HG02571 (cell line): ENCODE measurements around the gene STAT5A.

Experiments
- ATAC-seq: cut with Tn5 transposase; IDR thresholded peaks from one replicate; pipeline ENCODE4 v1.9.1; 2021; ENCODE audit warnings: mild to moderate bottlenecking, moderate library complexity; ENCODE audit not compliant: unreplicated experiment

Gene STAT5A

GRCh38 chr17:42266918-42267766 lies 21.2 kb upstream of the STAT5A start:
- no peak for ATAC-seq

- no peak for ATAC-seq
Observed at GRCh38 chr17:42268236-42268635, 20.1 kb upstream of the STAT5A start.

- no peak for ATAC-seq
Observed at GRCh38 chr17:42270170-42270535, 18.1 kb upstream of the STAT5A start.

GRCh38 chr17:42270596-42270995 lies 17.7 kb upstream of the STAT5A start:
- no peak for ATAC-seq

GRCh38 chr17:42271006-42271778 lies 17.1 kb upstream of the STAT5A start:
- ATAC-seq = no peak

- ATAC-seq = no peak
Observed at GRCh38 chr17:42271779-42272035, 16.6 kb upstream of the STAT5A start.

GRCh38 chr17:42272162-42272907 lies 16.0 kb upstream of the STAT5A start:
- ATAC-seq = no peak

- no peak for ATAC-seq
Observed at GRCh38 chr17:42273474-42274252, 14.6 kb upstream of the STAT5A start.

GRCh38 chr17:42274253-42274542 lies 14.1 kb upstream of the STAT5A start:
- ATAC-seq = no peak

GRCh38 chr17:42274812-42275526 lies 13.3 kb upstream of the STAT5A start:
- no peak for ATAC-seq

GRCh38 chr17:42275527-42276358 lies 12.6 kb upstream of the STAT5A start:
- no peak for ATAC-seq

- ATAC-seq = no peak
Observed at GRCh38 chr17:42276359-42276608, 12.0 kb upstream of the STAT5A start, which contains the start of gene STAT5B. STAT5B (minus strand) TSS chr17:42276391; CDS start chr17:42232127, 44,264 bp downstream.

GRCh38 chr17:42276609-42277341 lies 11.5 kb upstream of the STAT5A start:
- ATAC-seq = no peak

- ATAC-seq = no peak
Observed at GRCh38 chr17:42277342-42277712, 11.0 kb upstream of the STAT5A start.

GRCh38 chr17:42279776-42280630 lies 8.3 kb upstream of the STAT5A start:
- no peak for ATAC-seq

GRCh38 chr17:42281571-42282096 lies 6.7 kb upstream of the STAT5A start:
- ATAC-seq = no peak

GRCh38 chr17:42282478-42283080 lies 5.7 kb upstream of the STAT5A start:
- ATAC-seq = no peak
